ENCODE measurements around the gene CPXM2. TPM values are rescaled to one million over a fixed set of nuclear protein-coding genes. Genes with fewer than 3 reads are reported as not detected.
A peak's percentile ranks its signal among the peaks of the same experiment; 100 is the strongest.

The CPXM2 gene
- total RNA-seq, 1 donor from 2014 or later, result 23.6 TPM

DNA sequence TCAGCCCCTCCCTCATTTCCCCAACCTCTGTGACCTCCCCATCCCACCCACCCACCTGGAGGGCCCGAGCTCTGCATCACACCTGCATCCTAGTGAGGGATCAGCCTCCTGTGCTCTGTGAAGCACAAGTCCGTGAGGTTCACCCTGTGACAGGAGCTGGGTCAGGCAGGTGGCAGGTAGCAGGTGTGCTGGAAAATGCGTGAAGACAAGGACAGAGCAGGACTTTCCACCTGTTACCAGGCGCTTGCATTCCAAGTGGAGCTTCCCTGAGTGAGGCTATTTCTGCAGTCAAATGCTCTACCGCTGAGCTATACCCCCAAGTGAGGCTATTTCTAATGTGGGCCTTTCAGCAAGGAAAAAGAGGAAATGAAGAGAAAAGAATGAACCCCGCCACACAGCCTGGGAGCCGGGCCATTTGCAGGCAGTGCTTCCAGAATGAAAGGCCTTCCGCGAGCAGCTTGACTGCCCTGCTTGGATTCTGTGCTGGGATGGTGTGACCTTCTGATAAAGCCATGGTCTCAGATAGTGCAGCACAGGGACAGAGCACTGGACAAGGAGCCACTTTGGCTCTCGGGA is 13.3 kb upstream of the CPXM2 start:
- DNase-seq (ENCODE audit: low spot score), result no peak

DNA sequence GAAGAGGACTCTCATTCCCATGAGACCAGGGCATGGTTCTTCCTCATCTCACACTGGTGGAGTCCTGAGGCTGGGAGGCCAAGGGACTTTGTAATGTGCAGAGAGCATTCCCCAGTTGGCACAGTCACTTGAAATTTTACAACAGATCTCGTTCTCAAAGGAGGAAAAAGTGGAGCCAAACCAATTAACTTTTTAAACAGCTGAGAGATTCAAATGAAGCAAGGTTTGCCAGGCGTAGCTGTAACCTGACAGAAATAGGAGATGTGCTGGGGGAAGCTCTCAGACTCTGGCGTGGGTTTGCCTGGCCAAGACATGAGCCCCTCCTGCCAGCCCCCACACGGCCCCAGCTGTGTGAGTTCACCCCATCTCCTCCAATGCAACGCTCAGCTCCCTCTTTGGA is 12.0 kb upstream of the CPXM2 start:
- no peak for DNase-seq (ENCODE audit: low spot score)

DNA sequence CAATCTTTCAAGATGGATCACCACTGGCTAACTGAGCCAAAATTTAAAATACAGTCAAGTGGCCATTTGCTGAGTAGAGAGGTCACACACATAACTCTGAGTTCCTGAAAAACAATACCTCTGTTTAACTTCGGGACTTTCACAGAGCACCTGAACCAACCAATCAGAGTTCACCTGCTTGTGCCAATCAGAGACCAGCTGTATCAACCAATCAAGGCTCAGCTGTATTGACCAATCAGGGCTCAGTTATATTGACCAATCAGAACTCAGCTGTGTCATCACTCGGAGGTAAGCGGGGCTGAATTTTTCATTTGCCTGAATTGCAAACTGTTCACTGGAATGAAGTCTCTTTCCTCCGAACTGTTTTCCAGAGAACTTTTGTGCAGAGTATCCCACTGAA is 10.0 kb upstream of the CPXM2 start:
- no peak for DNase-seq (ENCODE audit: low spot score)

DNA sequence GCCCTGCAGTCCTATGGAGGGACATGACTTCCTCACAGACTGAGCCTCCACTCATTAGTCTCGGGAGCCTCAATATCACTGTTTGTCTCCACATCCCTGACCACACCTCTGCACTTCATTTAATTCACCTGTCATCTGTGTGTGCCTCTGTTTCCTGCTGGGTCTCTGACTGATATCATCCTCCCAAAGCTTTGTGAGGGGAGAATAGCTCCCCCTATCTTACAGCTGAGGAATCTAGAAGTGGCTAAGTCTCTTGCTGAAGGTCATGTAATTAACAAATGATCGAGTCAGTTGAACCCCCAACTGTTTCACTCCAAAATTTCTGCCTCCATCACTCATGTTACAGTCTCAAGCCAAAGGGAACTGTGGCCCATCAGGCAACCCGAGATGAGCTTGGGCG is 5.5 kb upstream of the CPXM2 start:
- no peak for DNase-seq (ENCODE audit: low spot score)

DNA sequence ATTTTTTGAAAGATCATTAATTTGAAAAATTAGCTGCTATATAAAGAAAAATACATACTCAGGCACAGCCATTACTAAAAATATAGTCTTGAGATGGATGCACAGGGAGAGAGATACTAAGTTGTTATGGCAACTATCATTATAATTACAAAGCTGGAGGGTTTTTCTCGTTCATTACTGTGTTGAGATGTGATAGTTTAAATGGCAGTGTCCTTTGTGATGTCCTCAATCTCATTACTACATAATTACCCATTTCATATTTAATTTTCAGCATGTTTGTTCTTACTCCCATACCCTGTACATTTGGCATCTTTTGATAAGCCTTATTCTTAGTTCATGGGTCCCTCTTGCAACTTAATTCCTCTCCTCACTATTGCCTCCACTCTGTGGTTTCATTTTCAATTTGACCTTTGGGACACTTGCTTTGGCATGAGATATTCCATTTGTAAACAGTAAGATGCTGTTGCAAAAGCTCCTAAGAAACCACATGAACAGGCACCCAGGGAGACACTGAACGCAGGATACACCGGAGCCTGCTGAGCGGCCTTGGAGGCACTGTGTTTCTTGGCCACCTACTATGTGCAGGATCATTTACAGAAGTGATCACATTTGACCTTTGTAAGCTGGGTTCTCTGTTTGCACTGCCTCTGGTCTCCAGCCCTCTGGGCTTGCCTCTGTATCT is 4.8 kb upstream of the CPXM2 start:
- peak; percentile 29 for DNase-seq (ENCODE audit: low spot score)

DNA sequence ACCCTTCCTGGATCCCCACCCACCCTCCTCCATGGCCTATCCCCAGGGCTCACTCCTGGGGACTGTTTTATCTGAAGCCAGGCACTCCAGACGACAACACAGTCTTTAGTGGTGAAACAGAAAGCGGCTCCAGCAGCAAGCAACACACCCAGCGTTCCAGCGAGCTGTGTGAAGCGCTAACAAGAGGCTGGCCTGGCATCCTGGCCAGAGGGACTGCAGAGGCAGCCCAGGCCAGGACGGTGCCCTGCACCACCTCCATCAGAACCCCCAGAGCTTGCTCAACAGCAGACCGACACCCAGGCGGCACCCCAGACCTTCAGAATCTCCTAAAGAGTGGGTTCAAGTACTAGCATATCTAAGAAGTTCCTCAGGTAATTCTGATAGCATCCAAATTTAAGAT is 2.0 kb upstream of the CPXM2 start:
- DNase-seq (ENCODE audit: low spot score), result no peak

DNA sequence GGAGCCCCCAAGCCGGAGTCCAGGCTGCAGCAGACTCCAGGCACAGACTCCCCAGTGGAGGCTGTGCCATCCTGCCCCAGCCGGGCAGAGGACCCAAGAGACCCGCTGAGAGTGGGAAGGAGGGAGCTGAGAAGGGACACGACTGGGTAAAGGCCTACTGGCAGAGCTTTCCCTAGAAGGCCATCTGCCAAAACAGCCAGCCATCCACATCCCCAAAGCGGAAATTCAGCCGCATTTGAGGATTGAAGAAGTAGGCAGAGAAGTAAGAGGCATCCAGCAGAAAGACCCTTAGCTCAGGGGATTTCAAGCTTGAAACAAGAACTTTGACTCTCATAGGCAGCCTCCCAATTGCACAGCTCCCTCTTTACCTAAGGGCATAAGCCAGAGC is 857 bp downstream of the CPXM2 start:
- DNase-seq (ENCODE audit: low spot score), result no peak

DNA sequence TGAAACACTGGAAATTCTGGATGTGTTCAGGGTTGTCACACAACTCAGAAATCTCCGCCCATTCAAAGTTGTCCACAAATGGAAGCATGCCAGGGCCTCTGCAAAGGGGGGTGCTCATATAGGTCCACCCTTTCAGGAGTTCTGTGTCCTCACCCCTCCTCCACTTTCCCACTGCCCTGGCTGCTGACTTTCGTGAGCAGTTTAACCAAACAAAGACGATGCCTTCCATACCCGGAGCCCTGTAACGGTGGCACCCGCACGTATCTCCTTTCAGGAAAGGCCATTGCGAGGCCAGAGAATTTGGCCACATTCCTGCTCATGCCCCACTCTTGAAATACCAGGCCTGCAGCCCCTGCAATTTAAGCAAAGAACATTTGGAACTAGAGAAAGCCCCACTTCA is 1.4 kb downstream of the CPXM2 start:
- peak; percentile 65 for DNase-seq (ENCODE audit: low spot score)

DNA sequence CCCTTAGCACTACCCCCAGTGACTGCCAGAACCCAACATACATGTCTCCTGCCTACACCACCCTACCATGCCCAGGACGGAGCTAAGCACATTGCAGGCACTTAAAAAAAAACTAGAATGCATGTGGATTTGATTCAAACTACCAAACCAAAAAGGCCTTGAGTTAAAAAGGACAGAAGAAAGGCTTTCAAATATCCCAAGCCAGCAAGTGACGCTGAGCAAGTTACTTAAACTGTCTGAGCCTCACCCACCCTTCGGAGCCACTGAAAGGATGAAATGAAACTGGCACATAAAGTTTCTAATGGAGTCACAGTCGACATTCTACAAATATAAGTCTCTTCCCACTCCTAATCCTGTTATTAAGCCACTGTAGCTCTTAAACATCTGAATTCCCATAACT is 1.8 kb downstream of the CPXM2 start:
- no peak for DNase-seq (ENCODE audit: low spot score)

DNA sequence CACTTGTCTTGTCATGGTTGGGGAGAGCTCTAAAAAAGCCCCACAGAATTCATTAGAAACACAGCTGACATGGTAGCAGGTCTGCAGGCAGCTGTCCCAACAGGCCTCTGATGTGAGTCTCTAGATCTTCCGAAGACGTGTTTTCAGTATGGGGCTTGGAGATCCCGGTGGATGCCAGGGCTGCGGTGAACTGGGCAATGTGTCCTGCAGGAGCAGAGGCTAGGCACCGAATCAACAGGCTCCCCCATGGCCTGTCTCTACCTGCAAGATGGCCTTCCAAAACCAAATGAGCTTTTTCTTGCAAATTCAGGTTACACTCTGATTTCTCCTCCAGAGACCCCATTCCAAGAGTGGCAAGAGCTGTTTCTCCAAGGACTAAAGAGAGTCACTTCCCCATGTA is 2.9 kb downstream of the CPXM2 start:
- no peak for DNase-seq (ENCODE audit: low spot score)

DNA sequence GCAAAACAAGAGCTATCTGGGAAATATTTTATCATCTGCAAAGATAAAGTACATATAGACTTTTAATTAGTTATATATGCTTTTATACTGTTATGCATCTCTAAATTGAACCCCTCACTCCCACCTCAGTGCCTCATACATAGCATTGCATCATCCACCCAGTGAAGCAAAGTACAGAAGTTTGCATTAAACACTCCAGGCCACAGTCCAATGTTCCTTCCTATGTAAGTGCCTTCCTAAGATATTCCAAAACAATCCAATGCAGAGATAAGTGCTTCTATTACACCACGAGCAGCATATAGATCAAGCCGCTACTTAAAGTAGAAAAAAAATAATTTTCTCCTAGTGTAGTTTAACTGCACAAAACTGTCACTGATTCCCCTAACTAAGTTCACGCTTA is 3.4 kb downstream of the CPXM2 start:
- DNase-seq (ENCODE audit: low spot score), result no peak

DNA sequence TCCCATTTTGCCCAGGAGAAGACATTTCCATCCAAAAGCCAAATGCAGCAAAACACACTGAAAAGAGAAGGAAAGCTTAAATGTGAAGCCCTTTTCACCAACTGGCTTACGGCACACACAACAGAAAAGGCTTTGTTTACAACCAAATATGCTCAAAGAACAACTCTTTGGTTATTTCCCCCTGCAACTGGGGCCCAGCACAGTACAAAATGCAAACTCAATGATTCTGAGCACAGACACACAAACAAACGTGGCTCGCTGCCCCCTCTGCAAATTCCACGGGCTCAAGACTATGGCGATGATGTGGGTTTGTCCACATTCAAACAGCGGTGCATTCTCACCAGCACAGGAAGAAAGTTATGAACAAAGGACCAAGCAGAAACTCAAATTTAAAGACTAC is 5.3 kb downstream of the CPXM2 start:
- DNase-seq (ENCODE audit: low spot score), result no peak

DNA sequence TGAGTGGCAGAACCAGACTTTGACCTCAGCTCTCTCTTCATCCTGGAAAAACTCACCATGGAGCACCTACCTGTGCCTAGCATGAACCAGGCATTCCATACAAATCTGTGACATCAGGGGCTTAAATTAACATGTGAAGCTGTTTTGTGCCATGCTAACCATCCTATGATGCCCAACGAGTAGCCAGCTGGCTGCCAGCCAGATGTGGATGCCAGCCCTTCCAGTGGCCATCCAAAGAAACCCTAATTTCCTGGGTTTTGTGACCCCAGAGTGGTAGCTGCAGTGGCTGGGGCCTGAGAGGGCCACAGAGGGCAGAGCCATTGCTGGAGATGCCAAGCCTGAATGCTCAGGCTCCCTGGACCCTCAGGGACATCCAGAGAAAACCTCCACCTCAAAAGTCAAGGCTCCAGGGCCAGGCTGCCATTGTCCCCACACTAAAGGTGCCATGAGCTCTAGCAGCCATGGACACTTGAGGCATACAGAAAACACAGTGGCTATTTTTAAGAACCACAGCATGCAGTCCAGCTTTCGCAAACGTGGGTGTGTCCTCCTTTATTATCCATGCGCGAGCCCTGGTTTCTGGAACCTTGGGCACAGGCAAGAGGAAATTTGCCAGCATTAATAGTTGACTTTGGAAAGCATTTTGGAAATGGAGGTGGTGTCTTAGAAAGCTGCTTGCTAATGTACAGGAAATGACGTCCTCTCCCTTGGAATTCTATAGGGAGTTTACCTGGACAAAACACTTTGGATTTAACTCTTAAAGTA is 6.0 kb downstream of the CPXM2 start:
- no peak for DNase-seq (ENCODE audit: low spot score)

DNA sequence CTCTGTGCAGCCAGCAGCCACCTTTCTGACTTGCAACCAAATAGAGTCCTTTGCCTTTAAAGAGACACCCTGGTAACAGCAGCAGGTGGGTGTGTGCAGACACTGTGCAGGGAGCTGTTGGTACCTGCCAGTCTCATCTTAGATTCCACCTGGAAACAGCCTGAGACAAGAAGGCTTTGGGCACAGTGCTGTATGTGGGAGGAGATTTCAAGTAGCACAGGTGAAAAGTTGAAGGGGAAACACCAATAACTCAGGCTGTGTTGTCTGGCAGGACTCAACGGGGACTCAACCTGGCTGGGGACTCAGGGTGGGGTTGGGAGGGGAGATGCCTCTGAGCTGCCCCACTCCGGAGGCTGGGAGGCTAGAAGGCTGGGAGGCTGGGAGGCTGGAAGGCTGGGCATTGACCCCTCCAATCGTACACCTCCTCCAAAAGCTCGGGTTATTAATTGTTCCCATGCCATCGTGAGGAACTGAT is 6.7 kb downstream of the CPXM2 start:
- no peak for DNase-seq (ENCODE audit: low spot score)

DNA sequence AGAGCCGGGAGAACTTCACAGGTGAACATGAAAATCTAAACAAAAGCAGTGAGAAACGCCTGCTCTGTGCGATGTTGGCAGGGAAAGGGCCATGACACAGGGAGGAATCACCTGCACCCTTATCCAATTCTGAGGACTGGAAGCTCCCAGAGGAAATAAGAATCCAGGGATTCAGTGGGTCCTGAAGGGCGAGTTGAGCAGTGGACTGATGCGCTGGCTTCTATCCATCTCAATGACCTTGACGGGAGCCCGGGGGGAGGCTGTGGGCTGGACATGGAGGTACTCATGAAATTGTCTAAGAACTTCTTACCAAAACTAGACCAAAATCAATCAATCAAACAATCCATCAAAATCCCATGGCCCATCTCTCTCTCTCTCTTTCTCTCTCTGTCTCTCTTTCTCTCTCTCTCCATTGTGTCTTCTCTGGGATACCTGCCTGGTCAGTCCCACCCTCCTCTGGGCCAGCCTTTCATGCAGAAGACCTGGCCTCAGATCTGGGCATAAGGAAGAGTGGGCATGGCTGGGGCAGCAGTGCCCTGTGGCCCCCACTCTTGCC is 7.2 kb downstream of the CPXM2 start:
- DNase-seq (ENCODE audit: low spot score), result no peak

DNA sequence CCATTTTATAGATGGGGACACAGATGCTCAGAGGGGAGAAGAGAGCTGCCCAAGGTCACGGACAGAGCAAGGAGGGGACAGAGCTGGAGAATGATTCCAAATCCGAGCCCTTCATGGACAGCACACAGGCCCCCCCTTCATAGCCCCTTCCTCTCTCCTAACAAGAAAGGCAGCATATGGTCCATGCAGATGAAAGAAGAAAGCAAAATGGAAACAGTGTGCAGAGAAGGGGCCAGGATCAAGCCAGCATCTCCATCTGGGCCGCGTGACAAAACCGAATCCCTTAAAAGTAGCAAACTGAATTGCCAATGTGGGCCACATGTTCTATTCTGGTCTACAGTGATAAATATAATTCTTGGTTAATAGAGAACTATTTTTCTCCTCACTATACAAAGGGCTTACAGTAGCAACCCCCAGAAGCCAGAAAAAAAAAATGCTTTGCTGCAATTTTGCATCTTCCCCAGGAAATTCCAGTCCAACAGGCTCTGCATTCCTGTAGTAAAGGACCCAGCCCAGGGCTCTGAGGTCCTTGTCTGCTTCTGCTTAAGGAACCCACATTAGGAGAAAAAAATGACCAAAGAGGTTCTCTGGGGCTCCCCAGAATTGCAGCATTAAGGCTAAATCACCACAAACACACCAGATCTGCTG is 7.8 kb downstream of the CPXM2 start:
- DNase-seq (ENCODE audit: low spot score), result no peak

DNA sequence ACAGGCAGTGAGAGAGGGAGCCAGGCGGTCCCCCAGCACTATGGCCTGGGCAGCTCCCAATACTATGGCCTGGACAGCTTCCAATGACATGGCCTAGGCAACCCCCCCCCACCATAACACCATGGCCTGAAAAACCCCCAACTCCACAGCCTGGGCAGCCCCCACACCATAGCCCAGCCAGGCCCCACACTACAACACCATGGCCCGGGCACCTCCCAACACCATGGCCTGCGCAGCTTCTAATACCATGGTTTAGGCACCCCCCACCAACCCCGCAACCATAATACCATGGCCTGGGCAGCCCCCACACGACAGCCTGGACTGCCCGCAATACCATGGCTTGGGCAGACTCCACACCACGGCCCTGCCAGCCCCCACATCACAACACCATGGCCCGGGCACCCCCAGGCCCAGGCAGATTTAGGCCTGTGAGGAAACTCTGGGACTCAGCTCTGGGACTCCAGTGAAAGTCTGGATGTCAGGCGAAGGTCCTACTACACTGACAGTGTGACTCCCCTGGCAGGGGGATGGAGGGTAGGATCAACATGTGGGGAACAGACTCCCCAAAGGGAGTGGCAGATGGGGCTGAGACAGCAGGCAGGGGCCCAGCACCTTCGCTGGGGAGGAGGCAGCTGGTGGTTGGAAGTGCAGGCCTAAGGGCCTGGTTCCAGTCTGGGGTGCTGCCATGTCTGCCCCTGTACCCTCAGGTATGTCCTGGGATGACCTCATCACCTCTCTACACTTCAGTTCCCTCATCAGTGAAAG is 8.7 kb downstream of the CPXM2 start:
- DNase-seq (ENCODE audit: low spot score), result no peak

DNA sequence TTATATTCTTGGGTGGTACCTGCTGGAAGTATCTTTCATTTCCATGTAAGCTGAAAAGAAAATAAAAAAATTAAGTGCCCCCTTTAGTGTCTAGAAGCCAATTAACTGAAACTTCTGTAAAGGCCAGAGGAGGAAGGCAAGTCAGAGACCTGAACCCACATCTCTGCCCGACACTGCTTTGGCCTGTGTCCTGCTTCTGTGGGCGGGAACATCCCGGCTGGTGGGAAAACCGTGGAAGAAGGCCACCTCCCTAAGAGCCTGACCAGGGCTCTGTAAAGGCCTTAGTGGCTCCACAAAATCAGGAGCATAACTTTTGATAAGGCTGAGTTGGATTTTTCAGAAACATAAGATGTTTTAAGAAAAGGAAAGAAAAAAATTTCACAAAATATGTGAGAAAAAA is 9.4 kb downstream of the CPXM2 start:
- DNase-seq (ENCODE audit: low spot score), result no peak

DNA sequence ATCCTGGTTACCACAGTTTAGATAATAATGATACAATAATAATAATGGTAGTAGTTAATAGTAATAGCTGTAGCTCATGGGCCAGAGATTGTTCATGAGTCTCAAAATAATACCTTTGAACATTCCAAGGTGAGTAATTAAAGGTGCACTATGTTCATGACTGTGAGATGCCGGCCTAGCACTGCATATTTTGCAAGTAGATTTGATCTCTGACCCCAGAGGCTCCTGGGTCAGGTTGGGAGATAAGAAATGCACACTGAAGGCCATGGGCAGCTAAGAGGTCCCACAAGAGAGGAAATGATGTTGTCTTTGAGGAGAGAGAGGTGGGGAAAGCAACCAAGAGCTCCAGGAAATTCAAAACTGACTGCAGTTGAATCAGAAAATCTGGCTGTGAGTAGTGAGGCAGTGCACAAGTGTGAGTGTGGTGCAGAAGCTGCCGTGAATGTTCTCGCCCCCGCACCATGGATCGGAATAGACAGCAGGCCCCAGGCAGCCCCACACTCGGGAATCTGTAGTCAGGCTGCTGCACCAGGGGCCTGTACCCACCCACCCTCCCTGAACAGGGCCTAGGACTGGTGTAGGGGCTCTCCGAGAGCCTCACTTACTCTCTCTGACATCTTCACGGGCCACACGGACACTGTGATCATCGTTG is 11.9 kb downstream of the CPXM2 start:
- no peak for DNase-seq (ENCODE audit: low spot score)

DNA sequence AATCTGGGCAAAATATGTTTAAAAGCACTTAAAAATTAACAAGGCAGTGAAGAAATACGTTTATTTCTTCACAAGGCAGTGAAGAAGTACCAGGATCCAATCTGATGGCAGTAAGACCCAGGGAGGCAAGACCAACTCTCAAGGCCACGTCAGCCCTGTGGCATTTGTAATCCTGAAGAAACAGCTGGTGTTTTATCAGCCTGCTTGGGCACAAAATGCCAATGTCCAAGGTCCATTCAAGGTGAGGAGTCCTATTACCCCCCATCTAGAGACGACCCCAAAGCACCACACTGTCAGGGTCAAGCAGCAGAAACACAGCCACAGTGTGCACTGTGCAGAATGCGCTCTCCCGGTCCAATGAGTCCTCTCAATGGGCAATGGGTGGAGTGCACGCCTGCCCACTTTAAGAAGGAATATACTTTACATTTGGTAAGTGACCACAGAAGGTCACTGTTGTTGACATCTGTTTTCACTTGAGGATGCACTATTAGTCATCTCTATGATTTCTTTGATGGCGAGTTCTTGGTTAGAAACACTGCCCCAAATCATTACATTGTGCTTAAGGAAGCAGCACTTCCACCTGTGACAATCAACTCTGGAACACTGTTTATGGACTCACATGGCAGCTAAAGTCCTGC is 12.8 kb downstream of the CPXM2 start:
- no peak for DNase-seq (ENCODE audit: low spot score)

DNA sequence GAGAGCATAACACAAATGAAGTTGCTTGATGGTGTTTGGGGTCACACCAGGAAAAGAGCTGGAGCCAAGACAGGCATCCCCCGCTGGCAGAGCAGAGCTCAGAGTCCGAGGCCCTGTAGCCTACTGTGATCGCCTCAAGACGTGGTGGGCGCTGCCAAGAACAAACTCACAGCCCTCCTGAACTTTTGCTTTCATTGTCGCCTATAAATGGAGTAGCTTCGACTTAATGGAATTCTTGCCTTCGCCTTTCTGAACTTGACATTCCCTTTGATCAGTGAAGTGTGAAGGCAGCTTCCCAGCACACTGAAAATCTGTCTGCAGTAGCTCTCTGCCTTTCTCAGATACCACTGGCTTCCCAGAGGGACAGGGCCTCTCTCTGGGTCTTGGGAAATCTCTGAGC is 21.3 kb downstream of the CPXM2 start:
- no peak for DNase-seq (ENCODE audit: low spot score)

Data from ureter (tissue), 1 donor.